UCSD-AML1 (cell line): ENCODE results near the gene ATXN7L1.
A peak's percentile ranks its signal among the peaks of the same experiment; 100 is the strongest.

ENCODE experiments used
- DNase-seq: peaks from one replicate; lab custom pipeline; 2025; ENCODE audit not compliant: unreplicated experiment; lab: John Stamatoyannopoulos, UW

The ATXN7L1 gene

GRCh38 chr7:105682341-105683060 lies 193.9 kb downstream of the ATXN7L1 start:
- no peak for DNase-seq

- no peak for DNase-seq
Measured at GRCh38 chr7:105680505-105681187, 195.8 kb downstream of the ATXN7L1 start.

- peak; percentile 52 for DNase-seq
Measured at GRCh38 chr7:105678811-105679495, 197.4 kb downstream of the ATXN7L1 start.

- DNase-seq, result peak; percentile 20
Measured at GRCh38 chr7:105677817-105678573, 198.4 kb downstream of the ATXN7L1 start.

- DNase-seq, result no peak
Measured at GRCh38 chr7:105677410-105677730, 199.0 kb downstream of the ATXN7L1 start.

GRCh38 chr7:105675934-105676371 lies 200.4 kb downstream of the ATXN7L1 start:
- DNase-seq, result no peak

- DNase-seq, result no peak
Measured at GRCh38 chr7:105674200-105674920, 202.0 kb downstream of the ATXN7L1 start.

- DNase-seq, result no peak
Measured at GRCh38 chr7:105673367-105674084, 202.9 kb downstream of the ATXN7L1 start.

- DNase-seq, result no peak
Measured at GRCh38 chr7:105672801-105673200, 203.6 kb downstream of the ATXN7L1 start.

GRCh38 chr7:105666324-105666723 lies 210.1 kb downstream of the ATXN7L1 start:
- no peak for DNase-seq

- no peak for DNase-seq
Measured at GRCh38 chr7:105665684-105666083, 210.7 kb downstream of the ATXN7L1 start.

GRCh38 chr7:105664816-105665525 lies 211.4 kb downstream of the ATXN7L1 start:
- no peak for DNase-seq

- no peak for DNase-seq
Measured at GRCh38 chr7:105662998-105663397, 213.4 kb downstream of the ATXN7L1 start.

GRCh38 chr7:105661625-105662024 lies 214.8 kb downstream of the ATXN7L1 start:
- no peak for DNase-seq

GRCh38 chr7:105656922-105657521 lies 219.4 kb downstream of the ATXN7L1 start:
- DNase-seq, result peak; percentile 15

- DNase-seq, result no peak
Measured at GRCh38 chr7:105655500-105656380, 220.7 kb downstream of the ATXN7L1 start.

- DNase-seq, result no peak
Measured at GRCh38 chr7:105655067-105655466, 221.3 kb downstream of the ATXN7L1 start.

GRCh38 chr7:105654095-105654686 lies 222.2 kb downstream of the ATXN7L1 start:
- no peak for DNase-seq
